Activated naive CD4-positive, alpha-beta T cell treated with anti-CD3 and anti-CD28 coated beads, Interleukin-2, amount 50 U/mL, for 24 hours (primary cell): ENCODE results near the gene CEP44.
"Not testable (repeated sequence)": the region's sequence is repeated elsewhere in the genome, so short reads cannot be mapped to it uniquely, and the experiment has no call there.

Experiments
- H3K27ac Mint-ChIP-seq: one replicate; pipeline ENCODE4 v1.8.0; 2021; ENCODE audit warnings: mild to moderate bottlenecking, mixed read lengths
- H3K27me3 Mint-ChIP-seq: one replicate; pipeline ENCODE4 v1.8.0; 2021; ENCODE audit warnings: mixed read lengths
- H3K36me3 Mint-ChIP-seq: one replicate; pipeline ENCODE4 v1.8.0; 2021; ENCODE audit warnings: mixed read lengths
- H3K4me1 Mint-ChIP-seq: one replicate; pipeline ENCODE4 v1.8.0; 2021; ENCODE audit warnings: mixed read lengths
- H3K4me3 Mint-ChIP-seq: one replicate; pipeline ENCODE4 v1.8.0; 2021; ENCODE audit warnings: mild to moderate bottlenecking, mixed read lengths
- H3K9me3 Mint-ChIP-seq: one replicate; pipeline ENCODE4 v1.8.0; 2021; ENCODE audit warnings: mixed read lengths

CEP44 gene

GRCh38 chr4:174380206-174380605 lies 96.5 kb downstream of the CEP44 start:
- H3K36me3 Mint-ChIP-seq, H3K4me3 Mint-ChIP-seq, H3K27ac Mint-ChIP-seq, H3K27me3 Mint-ChIP-seq, H3K9me3 Mint-ChIP-seq, H3K4me1 Mint-ChIP-seq: not testable (repeated sequence)

GRCh38 chr4:174380699-174381439 lies 97.2 kb downstream of the CEP44 start:
- Mint-ChIP-seq H3K27ac (no peak overlapping the region), H3K4me1 (no peaks in the 10 kb centered on the region), H3K36me3 (no peaks in the 10 kb centered on the region), H3K27me3 (peaks cover 6% of the 10 kb centered on the region), H3K9me3 (no peaks in the 10 kb centered on the region), H3K4me3 (no peak overlapping the region)

GRCh38 chr4:174381440-174381800 lies 97.7 kb downstream of the CEP44 start:
- no peak overlapping the region for H3K4me3 Mint-ChIP-seq
- H3K27me3 Mint-ChIP-seq, result peaks cover 6% of the 10 kb centered on the region
- no peaks in the 10 kb centered on the region for H3K36me3 Mint-ChIP-seq
- no peak overlapping the region for H3K27ac Mint-ChIP-seq
- H3K9me3 Mint-ChIP-seq, result no peaks in the 10 kb centered on the region
- no peaks in the 10 kb centered on the region for H3K4me1 Mint-ChIP-seq
